Adipose tissue (tissue), 3 donors: Measurements from ENCODE around the gene PDE3A. TPM values are rescaled to one million over a fixed set of nuclear protein-coding genes. Genes with fewer than 3 reads are reported as not detected.

Source experiments
- H3K27ac ChIP-seq: one replicate; pipeline ENCODE4 v1.5.1; 2013; ENCODE audit warnings: low read depth, low read length
- WGBS, 3 donors: extraction: QIAGEN DNeasy Blood & Tissue Kit; methylation state at CpG; one replicate each; pipeline ENCODE4 v1.1.7; 2013; 5-methylcytosine and 5-hydroxymethylcytosine counted together
- polyA plus RNA-seq, 3 donors: library from polyadenylated mRNA; stranded (reverse); fragments of 200-250 nt; gene quantifications; one replicate each; pipeline ENCODE4 v1.2.3, GENCODE V29; 2013
- donor health status: healthy with polysubstance abuse.
- donor health status: Bipolar disorder and iron deficiency.
- donor health status: healthy.

PDE3A gene
- polyA plus RNA-seq, 3 donors = 2.0 to 4.8 (median 3.5) TPM

DNA sequence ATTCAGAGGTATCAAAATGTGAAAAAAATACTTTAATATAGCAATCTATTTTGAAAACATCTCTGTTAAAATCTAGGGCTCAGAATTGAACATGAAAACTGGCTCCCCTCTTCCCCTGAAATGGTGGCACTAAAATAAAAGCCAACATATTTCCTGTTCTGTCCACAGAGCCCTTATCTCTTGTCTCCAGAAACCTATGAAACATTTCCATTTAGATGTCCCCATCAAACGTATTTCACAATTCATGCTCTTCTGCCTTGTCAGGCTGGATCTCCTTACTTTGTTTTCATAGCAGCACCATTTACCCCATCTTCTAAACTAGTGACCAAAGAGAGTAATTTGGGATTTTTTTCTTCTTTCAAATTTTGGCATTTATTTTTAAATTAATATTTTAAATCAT lies 42.4 kb downstream of the PDE3A start:
- H3K27ac ChIP-seq = no peak overlapping the region
- WGBS, 3 donors = 33 to 50% (median 44%) methylated on average over 1 of the region's 1 CpG

- 46 to 81% (median 71%) methylated on average over 3 of the region's 3 CpGs for WGBS, 3 donors
Observed at GRCh38 chr12:20411345-20411744, 43.0 kb downstream of the PDE3A start.

GRCh38 chr12:20415028-20415427 lies 46.7 kb downstream of the PDE3A start:
- 7 to 14% (median 7%) methylated on average over 4 of the region's 4 CpGs for WGBS, 3 donors
- no peak overlapping the region for H3K27ac ChIP-seq

More at GRCh38 chr12:20411345-20411744, 43.0 kb downstream of the PDE3A start:
- no peak overlapping the region for H3K27ac ChIP-seq

- WGBS, 3 donors = 60 to 76% (median 66%) methylated on average over 6 of the region's 6 CpGs
- H3K27ac ChIP-seq = no peak overlapping the region
Observed at GRCh38 chr12:20415641-20416040, 47.3 kb downstream of the PDE3A start.

- H3K27ac ChIP-seq = no peak overlapping the region
- 70 to 76% (median 73%) methylated on average over 6 of the region's 6 CpGs for WGBS, 3 donors
Observed at GRCh38 chr12:20420557-20420956, 52.2 kb downstream of the PDE3A start.

DNA sequence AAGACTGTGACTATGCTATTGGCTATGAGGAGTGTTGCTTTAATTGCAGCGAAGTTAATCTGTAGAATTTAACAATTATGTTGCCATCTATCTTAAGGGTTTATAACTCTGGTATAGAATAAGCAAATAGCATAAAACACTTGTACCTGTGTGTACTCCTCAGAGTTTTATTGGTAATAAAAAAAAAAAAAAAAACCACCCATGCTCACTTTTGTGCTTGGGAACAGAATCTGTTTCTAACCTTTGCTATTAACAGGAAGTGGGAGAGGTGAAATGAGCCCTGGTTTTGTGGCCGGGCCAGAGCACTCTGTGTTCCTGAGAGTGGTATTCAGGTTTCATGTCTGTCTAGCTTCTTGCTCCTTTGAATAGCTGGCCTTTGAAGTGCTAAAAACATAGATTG lies 53.1 kb downstream of the PDE3A start:
- 69 to 78% (median 74%) methylated on average over 2 of the region's 2 CpGs for WGBS, 3 donors
- no peak overlapping the region for H3K27ac ChIP-seq

DNA sequence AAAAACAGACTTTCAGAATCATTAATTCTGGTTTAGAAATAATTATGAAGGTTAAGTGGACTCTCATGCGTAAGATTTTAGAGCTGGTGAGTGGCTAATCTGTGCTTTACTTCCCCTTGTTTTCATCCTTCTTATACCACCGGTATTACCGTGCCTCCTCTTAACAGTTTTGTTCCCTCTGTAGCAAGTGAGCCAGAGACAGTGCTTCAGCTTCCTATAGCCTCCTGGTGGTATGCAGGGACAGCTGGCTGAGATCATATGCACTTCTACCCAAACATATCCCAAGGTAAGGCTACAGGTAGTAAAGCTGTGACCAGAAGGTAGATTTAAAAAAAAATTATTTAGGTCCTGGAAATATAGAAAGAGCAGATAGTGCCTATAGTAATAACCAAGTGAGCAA lies 55.2 kb downstream of the PDE3A start:
- H3K27ac ChIP-seq = no peak overlapping the region
- WGBS, 3 donors = 34 to 47% (median 42%) methylated on average over 3 of the region's 3 CpGs

DNA sequence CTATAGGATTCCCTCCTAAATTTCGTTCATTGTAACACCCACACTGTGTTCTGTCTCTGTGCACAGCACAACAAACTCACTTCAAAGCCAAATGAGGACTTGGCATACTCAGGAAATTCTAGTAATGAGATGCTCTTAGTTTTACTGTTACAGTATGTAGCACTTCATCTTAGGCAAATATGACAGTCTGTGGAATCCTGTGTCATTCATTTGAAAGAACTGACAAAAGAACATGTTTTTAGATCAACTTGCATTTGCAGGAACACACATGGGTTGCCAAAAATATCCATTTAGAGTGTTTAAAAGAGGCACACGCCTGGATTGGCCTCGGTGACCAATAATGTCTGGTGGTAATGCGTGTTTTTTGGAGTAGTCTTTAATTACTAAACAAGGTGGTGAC lies 56.5 kb downstream of the PDE3A start:
- H3K27ac ChIP-seq = no peak overlapping the region
- WGBS, 3 donors = 81 to 86% (median 81%) methylated on average over 4 of the region's 4 CpGs

DNA sequence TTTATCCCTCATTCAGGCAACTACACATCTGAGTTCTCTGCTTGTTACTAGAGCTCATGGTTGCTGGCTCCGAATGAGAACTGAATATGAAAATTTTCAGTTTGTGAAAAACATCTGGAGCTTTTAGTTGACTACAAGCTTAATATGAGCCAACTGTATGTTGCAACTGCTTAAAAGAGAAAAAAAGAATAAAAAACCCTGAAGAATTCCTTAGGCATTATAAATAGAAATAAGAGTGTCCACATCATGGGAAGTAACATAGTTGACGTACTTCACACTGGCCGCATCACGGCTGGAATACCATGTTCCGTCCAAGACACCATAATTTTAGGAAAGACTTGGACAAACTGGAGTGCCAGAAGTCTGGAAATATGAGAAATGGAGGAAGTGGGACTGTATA lies 57.9 kb downstream of the PDE3A start:
- 53 to 83% (median 68%) methylated on average over 5 of the region's 5 CpGs for WGBS, 3 donors
- no peak overlapping the region for H3K27ac ChIP-seq

- H3K27ac ChIP-seq = no peak overlapping the region
- WGBS, 3 donors = 82 to 98% (median 97%) methylated on average over 3 of the region's 3 CpGs
Observed at GRCh38 chr12:20426957-20427356, 58.6 kb downstream of the PDE3A start.

- 68 to 78% (median 78%) methylated on average over 2 of the region's 2 CpGs for WGBS, 3 donors
- H3K27ac ChIP-seq = no peak overlapping the region
Observed at GRCh38 chr12:20429852-20430251, 61.5 kb downstream of the PDE3A start.

GRCh38 chr12:20432290-20432689 lies 64.0 kb downstream of the PDE3A start:
- 62 to 92% (median 82%) methylated on average over 1 of the region's 1 CpG for WGBS, 3 donors
- no peak overlapping the region for H3K27ac ChIP-seq

GRCh38 chr12:20434996-20435395 lies 66.7 kb downstream of the PDE3A start:
- 68 to 75% (median 70%) methylated on average over 3 of the region's 3 CpGs for WGBS, 3 donors
- no peak overlapping the region for H3K27ac ChIP-seq

GRCh38 chr12:20436316-20436715 lies 68.0 kb downstream of the PDE3A start:
- H3K27ac ChIP-seq = no peak overlapping the region

DNA sequence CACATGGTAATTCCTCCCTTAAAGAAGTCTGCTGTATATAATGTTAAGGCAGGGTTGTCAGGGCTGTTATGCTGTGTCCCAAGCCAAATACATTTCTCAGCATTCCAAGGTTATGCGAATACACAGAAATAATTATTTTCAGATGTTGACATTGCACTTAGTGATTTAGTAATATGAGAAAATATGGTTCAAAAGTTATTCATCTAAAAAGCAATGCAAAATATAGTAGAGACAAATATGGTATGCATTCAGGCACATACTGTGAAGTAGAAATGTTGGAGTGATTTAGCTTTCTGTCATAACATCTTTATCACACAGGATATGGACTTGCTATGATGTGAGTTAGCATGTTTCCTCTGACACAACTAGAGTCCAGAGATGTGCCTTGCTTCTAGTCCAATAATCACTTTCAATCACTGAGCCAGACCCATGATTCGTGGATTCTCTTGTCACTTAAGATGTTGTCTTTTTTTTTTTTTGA lies 70.0 kb downstream of the PDE3A start:
- H3K27ac ChIP-seq = no peak overlapping the region

DNA sequence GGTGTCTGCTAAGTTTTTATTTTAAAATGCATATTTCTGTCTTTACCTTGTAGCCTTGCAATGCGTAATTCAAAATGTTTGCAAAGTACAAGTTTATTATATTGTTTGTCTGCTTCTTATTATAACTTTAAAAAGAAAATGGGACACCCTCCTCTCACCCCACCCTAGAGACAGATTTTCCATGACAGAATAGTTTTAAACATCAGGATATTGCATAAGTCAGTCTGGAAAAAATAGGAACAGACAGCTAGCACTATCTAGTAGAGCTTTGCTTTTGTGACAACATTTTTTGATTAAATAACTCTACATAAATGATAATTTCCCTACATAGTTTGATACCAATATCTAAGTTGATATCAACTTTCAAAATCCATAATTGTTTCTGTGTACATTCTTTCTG lies 71.3 kb downstream of the PDE3A start:
- no peak overlapping the region for H3K27ac ChIP-seq
- WGBS, 3 donors = 77 to 96% (median 87%) methylated on average over 1 of the region's 1 CpG

More for the DNA sequence above, 70.0 kb downstream of the PDE3A start:
- 54 to 59% (median 58%) methylated on average over 2 of the region's 2 CpGs for WGBS, 3 donors

GRCh38 chr12:20440408-20440807 lies 72.1 kb downstream of the PDE3A start:
- 27 to 35% (median 33%) methylated on average over 1 of the region's 1 CpG for WGBS, 3 donors
- no peak overlapping the region for H3K27ac ChIP-seq

GRCh38 chr12:20442322-20442721 lies 74.0 kb downstream of the PDE3A start:
- no peak overlapping the region for H3K27ac ChIP-seq
- WGBS, 3 donors = 81 to 93% (median 82%) methylated on average over 6 of the region's 6 CpGs

GRCh38 chr12:20443255-20443654 lies 74.9 kb downstream of the PDE3A start:
- no peak overlapping the region for H3K27ac ChIP-seq
- 66 to 81% (median 67%) methylated on average over 3 of the region's 3 CpGs for WGBS, 3 donors

GRCh38 chr12:20443792-20444191 lies 75.5 kb downstream of the PDE3A start:
- 40 to 81% (median 72%) methylated on average over 2 of the region's 2 CpGs for WGBS, 3 donors
- H3K27ac ChIP-seq = no peak overlapping the region

DNA sequence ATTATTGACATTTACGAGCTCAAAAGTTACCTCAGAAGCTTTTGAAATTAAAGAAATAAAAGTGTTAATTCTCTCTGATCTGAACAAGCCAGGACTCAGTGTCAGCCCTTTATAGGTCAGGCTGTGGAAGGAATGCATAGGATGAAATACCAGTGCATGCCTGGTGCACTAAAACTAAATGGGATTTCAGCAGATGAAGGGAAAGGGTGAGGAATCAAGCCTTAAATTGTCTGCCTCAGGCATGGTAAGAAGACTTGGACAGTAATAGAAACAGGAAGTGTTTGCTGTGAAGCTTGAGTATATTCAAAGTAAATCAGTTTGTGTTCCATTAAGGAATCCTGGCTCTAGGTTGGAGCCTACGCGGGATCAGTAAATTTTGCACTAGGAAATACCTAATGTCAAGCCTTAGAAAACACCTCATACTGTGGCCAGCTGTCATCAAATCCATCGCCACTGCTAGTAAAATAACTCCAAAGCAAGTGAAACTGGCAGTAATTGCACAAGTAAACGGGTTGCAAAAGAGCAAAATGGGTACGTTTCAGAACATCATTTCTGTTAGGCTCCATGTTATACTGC lies 76.3 kb downstream of the PDE3A start:
- no peak overlapping the region for H3K27ac ChIP-seq

More for the DNA sequence above, 76.3 kb downstream of the PDE3A start:
- 78 to 89% (median 83%) methylated on average over 6 of the region's 6 CpGs for WGBS, 3 donors
